ENCODE measurements around the gene F2RL2.
"Not testable (repeated sequence)": the region's sequence is repeated elsewhere in the genome, so short reads cannot be mapped to it uniquely, and the experiment has no call there.

F2RL2 gene

GRCh38 chr5:76620166-76620565, 3.0 kb downstream of the F2RL2 start:
- DNase-seq: no peak

GRCh38 chr5:76617675-76618074, 5.5 kb downstream of the F2RL2 start:
- DNase-seq: no peak

GRCh38 chr5:76617229-76617628, 6.0 kb downstream of the F2RL2 start:
- no peak for DNase-seq

- DNase-seq: no peak
Observed at GRCh38 chr5:76616206-76616605, 7.0 kb downstream of the F2RL2 start.

- DNase-seq: no peak
Observed at GRCh38 chr5:76615759-76616158, 7.4 kb downstream of the F2RL2 start.

GRCh38 chr5:76612942-76613341, 10.3 kb downstream of the F2RL2 start:
- DNase-seq: no peak

- no peak for DNase-seq
Observed at GRCh38 chr5:76610196-76610595, 13.0 kb downstream of the F2RL2 start.

GRCh38 chr5:76608833-76609232, 14.4 kb downstream of the F2RL2 start:
- no peak for DNase-seq

GRCh38 chr5:76607353-76607871, 15.8 kb downstream of the F2RL2 start:
- DNase-seq: peak in 1 of 2 experiments; percentile 10

GRCh38 chr5:76606701-76607100, 16.5 kb downstream of the F2RL2 start:
- DNase-seq: no peak

- DNase-seq: no peak
Observed at GRCh38 chr5:76604838-76605237, 18.4 kb downstream of the F2RL2 start.

GRCh38 chr5:76603991-76604390, 19.2 kb downstream of the F2RL2 start:
- not testable (repeated sequence) for DNase-seq

GRCh38 chr5:76602094-76602726, 21.0 kb downstream of the F2RL2 start:
- peak in 1 of 2 experiments; percentile 11 for DNase-seq

GRCh38 chr5:76601470-76601869, 21.7 kb downstream of the F2RL2 start:
- peak; percentile 33 to 74 for DNase-seq

GRCh38 chr5:76600716-76601115, 22.5 kb downstream of the F2RL2 start:
- DNase-seq: no peak

GRCh38 chr5:76598531-76598930, 24.7 kb downstream of the F2RL2 start:
- no peak for DNase-seq

GRCh38 chr5:76595755-76596481, 27.3 kb downstream of the F2RL2 start:
- no peak for DNase-seq

GRCh38 chr5:76594107-76594506, 29.1 kb downstream of the F2RL2 start:
- no peak for DNase-seq

- DNase-seq: no peak
Observed at GRCh38 chr5:76592692-76593091, 30.5 kb downstream of the F2RL2 start.

- DNase-seq: no peak
Observed at GRCh38 chr5:76591366-76591765, 31.8 kb downstream of the F2RL2 start.

- DNase-seq: no peak
Observed at GRCh38 chr5:76590027-76590426, 33.2 kb downstream of the F2RL2 start.

GRCh38 chr5:76586531-76586930, 36.7 kb downstream of the F2RL2 start:
- no peak for DNase-seq

GRCh38 chr5:76585783-76586217, 37.4 kb downstream of the F2RL2 start:
- DNase-seq: no peak
